ENCODE data around the gene COL4A2. TPM values are rescaled to one million over a fixed set of nuclear protein-coding genes. Genes with fewer than 3 reads are reported as not detected.

The COL4A2 gene
- total RNA-seq, 1 donor from 2014 or later, result 1,736 TPM

DNA sequence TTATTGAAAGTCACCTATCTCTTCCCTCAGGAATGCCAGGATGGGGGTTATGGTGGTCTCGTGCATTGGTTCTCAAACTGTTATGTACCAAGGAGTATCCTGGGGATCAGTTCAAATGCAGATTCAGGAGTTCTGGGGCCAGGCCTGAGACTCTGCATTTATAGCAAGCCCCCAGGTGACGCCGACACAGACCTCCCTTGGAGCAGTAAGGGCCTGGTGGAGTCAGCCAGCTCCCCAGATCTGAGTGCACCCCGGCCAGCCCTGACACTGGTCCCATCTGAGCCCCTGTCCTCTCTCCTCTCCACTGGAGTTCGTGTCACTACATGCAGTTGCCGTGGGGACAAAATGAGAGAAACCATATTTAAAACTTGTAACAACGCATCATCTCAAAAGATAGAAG lies 112.9 kb downstream of the COL4A2 start:
- peaks cover 2% of the 10 kb centered on the region for H3K36me3 ChIP-seq (ENCODE audit: control insufficient read depth, insufficient read depth, low read length)
- no peak overlapping the region for H3K4me3 ChIP-seq (ENCODE audit: low read depth, low read length)
- no peaks in the 10 kb centered on the region for H3K27me3 ChIP-seq (ENCODE audit: control insufficient read depth, insufficient read depth, low read length)
- DNase-seq (ENCODE audit: low read depth), result no peak
- TF ChIP-seq, protein P1, sequence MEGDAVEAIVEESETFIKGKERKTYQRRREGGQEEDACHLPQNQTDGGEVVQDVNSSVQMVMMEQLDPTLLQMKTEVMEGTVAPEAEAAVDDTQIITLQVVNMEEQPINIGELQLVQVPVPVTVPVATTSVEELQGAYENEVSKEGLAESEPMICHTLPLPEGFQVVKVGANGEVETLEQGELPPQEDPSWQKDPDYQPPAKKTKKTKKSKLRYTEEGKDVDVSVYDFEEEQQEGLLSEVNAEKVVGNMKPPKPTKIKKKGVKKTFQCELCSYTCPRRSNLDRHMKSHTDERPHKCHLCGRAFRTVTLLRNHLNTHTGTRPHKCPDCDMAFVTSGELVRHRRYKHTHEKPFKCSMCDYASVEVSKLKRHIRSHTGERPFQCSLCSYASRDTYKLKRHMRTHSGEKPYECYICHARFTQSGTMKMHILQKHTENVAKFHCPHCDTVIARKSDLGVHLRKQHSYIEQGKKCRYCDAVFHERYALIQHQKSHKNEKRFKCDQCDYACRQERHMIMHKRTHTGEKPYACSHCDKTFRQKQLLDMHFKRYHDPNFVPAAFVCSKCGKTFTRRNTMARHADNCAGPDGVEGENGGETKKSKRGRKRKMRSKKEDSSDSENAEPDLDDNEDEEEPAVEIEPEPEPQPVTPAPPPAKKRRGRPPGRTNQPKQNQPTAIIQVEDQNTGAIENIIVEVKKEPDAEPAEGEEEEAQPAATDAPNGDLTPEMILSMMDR (IDR thresholded peaks at IDR 0.05; ENCODE audit: insufficient read depth, low read length, poor library complexity, severe bottlenecking), result no peak

DNA sequence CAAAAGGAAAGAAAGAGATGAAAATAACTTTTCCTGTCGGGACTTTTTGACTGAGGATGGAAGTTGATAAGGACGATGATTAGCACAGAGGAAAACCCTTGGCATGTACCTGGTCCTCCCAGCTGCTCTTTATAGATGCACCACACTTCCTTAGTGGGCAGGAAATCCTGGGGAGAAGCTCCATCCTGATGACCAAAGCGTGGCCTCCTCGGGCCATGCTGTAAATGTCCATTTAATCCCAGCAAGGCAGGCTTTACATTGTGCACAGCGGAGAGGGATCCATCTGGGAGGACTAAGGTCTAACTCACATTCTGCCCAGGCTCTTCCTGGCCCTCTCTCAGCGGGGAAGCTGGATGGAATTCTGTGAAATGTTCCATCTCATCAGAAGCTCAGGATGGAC lies 113.5 kb downstream of the COL4A2 start:
- H3K4me3 ChIP-seq (ENCODE audit: low read depth, low read length), result no peak overlapping the region
- H3K27me3 ChIP-seq (ENCODE audit: control insufficient read depth, insufficient read depth, low read length), result no peaks in the 10 kb centered on the region
- DNase-seq (ENCODE audit: low read depth), result no peak
- TF ChIP-seq, protein P1 (IDR thresholded peaks at IDR 0.05; ENCODE audit: insufficient read depth, low read length, poor library complexity, severe bottlenecking), result no peak
- peaks cover 3% of the 10 kb centered on the region for H3K36me3 ChIP-seq (ENCODE audit: control insufficient read depth, insufficient read depth, low read length)

DNA sequence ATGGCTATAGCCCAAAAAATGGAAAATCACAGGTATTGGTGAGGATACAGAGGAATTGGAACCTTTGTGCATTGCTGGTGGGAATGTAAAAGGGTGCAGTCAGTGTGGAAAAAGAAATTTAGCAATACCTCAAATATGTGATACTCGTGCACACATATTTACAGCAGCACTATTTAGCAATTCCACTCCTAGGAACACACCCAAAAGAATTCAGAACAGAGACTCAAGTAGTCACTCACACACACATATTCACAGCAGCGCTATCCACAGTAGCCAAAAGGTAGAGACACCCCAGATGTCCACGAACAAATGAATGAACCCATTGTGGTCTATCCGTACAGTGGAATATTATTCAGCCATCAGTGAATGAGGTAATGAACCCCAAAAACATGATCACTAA lies 114.0 kb downstream of the COL4A2 start:
- Histone ChIP-seq H3K4me3 (ENCODE audit: low read depth, low read length) (no peak overlapping the region), H3K36me3 (ENCODE audit: control insufficient read depth, insufficient read depth, low read length) (peaks cover 6% of the 10 kb centered on the region), H3K27me3 (ENCODE audit: control insufficient read depth, insufficient read depth, low read length) (no peaks in the 10 kb centered on the region)
- TF ChIP-seq, protein P1 (IDR thresholded peaks at IDR 0.05; ENCODE audit: insufficient read depth, low read length, poor library complexity, severe bottlenecking), result no peak
- no peak for DNase-seq (ENCODE audit: low read depth)

DNA sequence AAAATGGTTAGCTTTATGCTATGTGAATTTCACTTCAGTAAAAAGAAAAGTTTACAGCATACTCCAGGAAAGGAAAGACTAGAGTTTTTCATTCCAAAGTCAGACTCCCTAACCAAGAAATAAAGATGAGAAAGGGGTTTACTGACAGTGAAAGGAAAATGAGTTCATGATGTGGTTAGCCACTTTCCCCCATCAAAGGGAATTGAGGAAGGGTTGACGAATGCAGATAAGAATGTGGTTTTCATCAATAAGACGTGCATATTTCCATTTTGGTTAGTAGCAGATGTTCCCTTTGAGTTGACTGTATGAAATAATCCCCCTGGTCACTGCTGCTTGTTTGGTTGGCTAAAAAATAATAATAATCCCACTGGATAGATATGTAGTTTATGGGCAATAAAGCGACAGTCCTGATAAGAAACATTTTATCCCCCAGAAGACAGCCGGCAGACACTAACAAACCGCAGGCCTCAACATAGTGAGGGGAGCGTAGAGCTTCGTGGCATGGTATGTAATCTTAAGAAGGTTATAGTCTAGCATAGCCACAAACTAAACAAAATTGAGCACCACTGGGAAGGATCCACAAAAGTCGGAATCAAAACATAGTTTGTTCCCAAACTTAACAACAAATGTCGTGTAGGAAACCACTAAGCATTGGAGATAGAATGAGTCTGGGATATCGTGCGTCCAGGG lies 114.8 kb downstream of the COL4A2 start:
- H3K27me3 ChIP-seq (ENCODE audit: control insufficient read depth, insufficient read depth, low read length), result no peaks in the 10 kb centered on the region
- H3K4me3 ChIP-seq (ENCODE audit: low read depth, low read length), result no peak overlapping the region
- no peak for DNase-seq (ENCODE audit: low read depth)
- peaks cover 7% of the 10 kb centered on the region for H3K36me3 ChIP-seq (ENCODE audit: control insufficient read depth, insufficient read depth, low read length)
- TF ChIP-seq, protein P1 (IDR thresholded peaks at IDR 0.05; ENCODE audit: insufficient read depth, low read length, poor library complexity, severe bottlenecking), result no peak

DNA sequence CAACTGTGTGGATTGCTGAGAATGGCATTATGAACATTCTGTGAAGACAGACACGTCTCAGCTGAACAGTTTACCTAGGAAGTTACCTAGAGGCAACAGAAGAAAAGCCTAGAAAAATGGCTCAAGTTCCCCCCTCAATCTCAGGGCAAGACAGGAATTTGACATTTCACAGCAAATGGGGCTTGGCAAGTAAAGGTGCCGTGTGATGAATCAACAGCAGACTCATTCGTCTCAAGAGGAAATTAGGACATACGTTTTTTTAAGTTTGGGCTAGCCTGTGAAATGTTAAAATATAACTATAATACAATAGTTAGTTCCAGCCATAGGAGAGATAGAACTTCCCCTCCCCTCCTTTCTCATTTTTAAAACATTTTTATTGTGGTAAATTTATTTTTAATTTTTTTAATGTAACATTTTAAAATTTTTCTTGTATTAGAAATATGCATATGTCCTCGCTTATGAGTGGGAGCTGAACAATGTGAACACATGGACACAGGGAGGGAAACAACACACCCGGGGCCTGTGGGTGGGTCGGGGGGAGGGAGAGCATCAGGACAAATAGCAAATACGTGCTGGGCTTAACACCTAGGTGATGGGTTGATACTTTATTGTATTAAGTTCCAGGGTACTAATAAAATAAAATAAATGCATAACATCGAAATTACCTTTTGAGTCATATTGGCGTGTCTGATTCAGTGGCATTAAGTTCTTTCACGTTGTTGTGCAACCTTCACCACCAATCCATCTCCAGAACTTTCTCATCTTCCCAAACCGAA lies 116.0 kb downstream of the COL4A2 start:
- H3K36me3 ChIP-seq (ENCODE audit: control insufficient read depth, insufficient read depth, low read length), result peaks cover 7% of the 10 kb centered on the region
- DNase-seq (ENCODE audit: low read depth), result no peak
- TF ChIP-seq, protein P1 (IDR thresholded peaks at IDR 0.05; ENCODE audit: insufficient read depth, low read length, poor library complexity, severe bottlenecking), result no peak
- no peak overlapping the region for H3K4me3 ChIP-seq (ENCODE audit: low read depth, low read length)
- no peaks in the 10 kb centered on the region for H3K27me3 ChIP-seq (ENCODE audit: control insufficient read depth, insufficient read depth, low read length)
